Measurements from ENCODE around the gene SSBP3.

The SSBP3 gene

GRCh38 chr1:54372978-54373377 lies 33.2 kb downstream of the SSBP3 start:
- DNase-seq (ENCODE audit: low read depth in 1 of 2, low spot score in 1 of 2) = no peak

GRCh38 chr1:54371942-54372275 lies 34.3 kb downstream of the SSBP3 start:
- no peak for DNase-seq (ENCODE audit: low read depth in 1 of 2, low spot score in 1 of 2)

- no peak for DNase-seq (ENCODE audit: low read depth in 1 of 2, low spot score in 1 of 2)
These were observed 34.9 kb downstream of the SSBP3 start for GRCh38 chr1:54371038-54371941.

GRCh38 chr1:54370287-54370989 lies 35.8 kb downstream of the SSBP3 start:
- no peak for DNase-seq (ENCODE audit: low read depth in 1 of 2, low spot score in 1 of 2)

- no peak for DNase-seq (ENCODE audit: low read depth in 1 of 2, low spot score in 1 of 2)
These were observed 38.6 kb downstream of the SSBP3 start for GRCh38 chr1:54367613-54368012.

DNA sequence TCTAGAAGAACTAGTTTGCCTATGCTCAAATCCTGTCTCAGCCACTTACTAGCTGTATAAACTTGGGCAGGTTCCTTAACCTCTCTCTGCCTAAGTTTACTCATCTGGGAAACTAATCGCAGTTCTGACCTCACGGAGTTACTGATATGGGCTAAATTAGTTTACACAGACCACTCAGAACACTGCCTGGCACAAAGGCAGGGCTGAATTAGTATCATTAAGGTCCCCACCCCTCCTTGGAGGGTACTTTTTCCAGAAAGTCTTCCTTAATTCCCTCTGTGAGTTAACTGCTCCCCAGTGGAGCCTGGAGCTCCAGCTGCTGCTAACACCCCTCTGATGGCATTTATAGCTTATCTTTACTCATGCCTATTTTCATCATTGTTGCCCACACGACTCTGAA lies 40.3 kb downstream of the SSBP3 start:
- no peak for DNase-seq (ENCODE audit: low read depth in 1 of 2, low spot score in 1 of 2)

DNA sequence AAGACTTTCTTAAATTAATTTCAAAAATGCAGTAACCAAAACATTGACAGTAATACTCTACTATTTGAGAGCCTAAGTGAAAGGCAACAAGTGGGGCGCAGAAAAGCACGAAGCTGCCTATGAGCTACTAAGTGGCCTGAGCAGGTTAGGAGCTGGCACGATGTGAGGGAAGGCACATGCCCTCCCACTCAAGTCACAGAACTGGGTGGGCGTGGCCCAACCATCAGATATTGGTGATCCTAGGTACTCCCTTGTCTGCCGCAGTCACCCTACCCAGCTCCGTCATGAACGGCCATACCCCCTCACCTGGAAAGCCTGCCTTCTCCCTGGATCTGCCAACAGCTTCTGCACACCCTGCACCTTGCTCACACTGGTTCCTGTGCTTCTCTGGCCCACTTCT lies 40.8 kb downstream of the SSBP3 start:
- DNase-seq (ENCODE audit: low read depth in 1 of 2, low spot score in 1 of 2) = no peak

GRCh38 chr1:54364995-54365394 lies 41.2 kb downstream of the SSBP3 start:
- no peak for DNase-seq (ENCODE audit: low read depth in 1 of 2, low spot score in 1 of 2)

DNA sequence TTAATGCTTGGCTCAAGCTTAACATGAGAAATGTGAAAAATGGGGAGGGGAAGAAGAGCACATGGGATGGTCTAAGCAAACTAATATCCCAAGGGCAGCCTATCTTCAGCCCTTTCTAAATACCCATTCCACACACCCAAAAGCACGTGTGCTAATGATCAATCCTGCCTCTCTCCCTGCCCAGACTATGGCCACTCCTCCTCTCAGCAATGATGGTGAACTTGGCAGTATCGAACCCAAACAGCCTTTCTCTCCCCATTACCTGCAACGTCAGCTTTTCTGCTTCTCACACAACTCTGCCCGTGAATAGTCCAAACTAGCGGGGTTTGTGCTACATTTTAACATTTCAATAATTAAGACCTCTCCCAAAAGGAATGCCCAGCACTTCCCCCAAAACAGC lies 41.6 kb downstream of the SSBP3 start:
- DNase-seq (ENCODE audit: low read depth in 1 of 2, low spot score in 1 of 2) = no peak

DNA sequence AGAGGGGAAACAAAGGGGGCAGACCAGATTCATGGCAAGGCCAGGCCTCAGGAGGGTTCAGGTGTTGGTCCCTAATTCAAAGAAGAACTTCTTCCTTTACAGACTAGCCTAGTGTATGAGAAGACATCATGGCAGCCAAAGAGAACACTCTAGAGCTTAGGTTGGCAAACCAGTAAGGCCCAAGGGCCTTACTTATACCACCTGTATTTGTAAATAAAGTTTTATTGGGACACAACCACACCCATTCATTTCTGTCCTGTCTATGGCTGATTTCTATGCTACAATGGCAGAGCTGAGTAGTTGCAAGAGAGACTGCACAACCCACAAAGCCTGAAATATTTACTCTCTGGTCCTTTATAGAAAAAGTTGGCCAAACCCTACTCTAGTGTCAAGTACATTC lies 42.3 kb downstream of the SSBP3 start:
- no peak for DNase-seq (ENCODE audit: low read depth in 1 of 2, low spot score in 1 of 2)

DNA sequence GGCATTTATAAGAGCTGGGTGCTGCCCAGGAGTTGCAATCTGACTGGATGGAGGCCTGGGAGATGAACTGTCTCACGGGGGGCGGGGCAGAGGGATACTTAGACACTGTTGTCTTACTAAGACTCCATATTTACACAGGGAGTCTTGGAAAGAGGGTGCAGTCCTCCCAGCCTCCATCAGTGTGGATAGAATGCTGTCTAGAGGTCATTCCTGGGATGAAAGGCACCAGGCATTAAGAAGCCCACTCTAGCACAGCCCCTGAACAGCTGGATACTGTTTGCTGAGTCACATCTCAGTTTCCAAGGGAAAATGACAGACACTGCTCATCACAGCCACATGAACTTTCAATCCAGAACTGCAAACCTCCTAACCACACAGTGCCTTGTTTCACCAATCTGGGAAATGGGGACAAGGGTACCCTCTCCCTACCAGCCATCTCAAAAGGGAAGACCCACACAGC lies 43.3 kb downstream of the SSBP3 start:
- no peak for DNase-seq (ENCODE audit: low read depth in 1 of 2, low spot score in 1 of 2)

DNA sequence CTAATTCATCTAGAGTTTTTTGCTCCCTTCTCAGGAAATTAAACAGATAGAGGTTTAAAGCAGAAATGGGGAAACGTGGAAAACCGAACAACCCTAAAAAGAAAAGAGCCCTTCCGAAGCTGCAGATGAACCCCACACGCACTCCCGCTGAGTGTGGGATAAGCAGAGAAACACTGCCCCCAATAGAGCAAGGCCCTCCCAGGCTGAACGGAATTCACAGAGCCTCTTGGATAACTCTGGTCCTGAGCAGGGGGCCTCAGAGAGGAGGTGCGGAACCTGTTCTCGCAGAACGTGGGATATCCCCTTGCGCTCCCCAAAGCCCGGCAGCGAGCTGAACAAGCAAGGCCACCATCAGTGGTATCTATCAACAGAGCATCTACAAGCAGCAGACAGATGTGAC lies 44.9 kb downstream of the SSBP3 start:
- DNase-seq (ENCODE audit: low read depth in 1 of 2, low spot score in 1 of 2) = no peak

- no peak for DNase-seq (ENCODE audit: low read depth in 1 of 2, low spot score in 1 of 2)
These were observed 45.8 kb downstream of the SSBP3 start for GRCh38 chr1:54360165-54361005.

GRCh38 chr1:54359393-54360162 lies 46.6 kb downstream of the SSBP3 start:
- DNase-seq (ENCODE audit: low read depth in 1 of 2, low spot score in 1 of 2) = no peak

DNA sequence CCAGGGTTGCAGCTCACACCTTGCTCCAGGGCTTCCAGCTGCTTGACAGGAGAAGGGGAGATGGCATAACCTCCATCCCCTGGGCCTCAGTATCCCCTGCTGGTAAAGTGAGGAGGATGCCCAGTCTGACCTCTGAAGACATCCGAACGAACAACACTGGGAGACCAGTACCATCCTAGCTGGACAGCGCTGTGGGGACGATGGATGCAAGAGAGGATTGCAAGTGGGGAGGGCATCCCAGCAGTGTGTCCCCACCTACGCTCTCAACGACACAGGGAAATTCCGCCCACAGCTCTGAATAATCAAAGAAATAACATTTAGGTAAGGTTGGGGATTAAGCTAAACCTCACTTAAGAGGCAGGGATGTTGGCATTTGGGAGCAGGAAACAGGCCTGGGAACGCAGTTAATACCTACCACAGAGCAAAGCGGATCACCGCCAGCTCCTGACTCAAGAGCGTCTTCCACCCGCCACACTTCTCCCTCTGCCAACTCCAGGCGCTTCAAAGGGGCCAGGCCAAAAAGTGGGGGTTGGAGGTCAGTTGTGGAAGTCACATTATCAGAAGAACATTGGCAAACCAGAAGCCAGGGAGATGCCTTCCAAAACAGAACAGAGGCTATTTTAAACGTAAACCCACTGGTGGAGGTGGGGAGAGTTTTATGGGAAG lies 47.6 kb downstream of the SSBP3 start:
- no peak for DNase-seq (ENCODE audit: low read depth in 1 of 2, low spot score in 1 of 2)

DNA sequence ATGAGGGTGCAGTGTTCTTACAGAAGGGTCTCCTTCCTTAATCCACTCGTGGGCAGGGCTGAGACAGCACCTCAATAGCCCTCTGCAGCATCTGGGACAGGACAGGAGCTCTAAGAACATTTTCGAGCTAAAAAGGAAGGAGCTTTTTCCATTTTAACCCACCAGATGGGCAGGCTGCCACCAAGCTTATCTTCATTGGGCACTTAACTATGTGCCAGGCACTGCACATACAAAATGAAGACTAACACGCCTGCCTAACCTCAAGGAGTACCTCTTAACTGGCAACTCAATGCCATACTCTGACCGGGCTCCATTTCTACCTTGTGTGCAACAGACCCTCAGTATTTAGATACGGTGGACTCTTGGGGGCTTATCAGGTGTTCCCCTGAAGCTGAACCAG lies 48.2 kb downstream of the SSBP3 start:
- no peak for DNase-seq (ENCODE audit: low read depth in 1 of 2, low spot score in 1 of 2)

- no peak for DNase-seq (ENCODE audit: low read depth in 1 of 2, low spot score in 1 of 2)
These were observed 49.5 kb downstream of the SSBP3 start for GRCh38 chr1:54356680-54357147.

- no peak for DNase-seq (ENCODE audit: low read depth in 1 of 2, low spot score in 1 of 2)
These were observed 50.1 kb downstream of the SSBP3 start for GRCh38 chr1:54355931-54356679.

- no peak for DNase-seq (ENCODE audit: low read depth in 1 of 2, low spot score in 1 of 2)
These were observed 51.3 kb downstream of the SSBP3 start for GRCh38 chr1:54354899-54355298.

- no peak for DNase-seq (ENCODE audit: low read depth in 1 of 2, low spot score in 1 of 2)
These were observed 52.2 kb downstream of the SSBP3 start for GRCh38 chr1:54353959-54354358.

Data from stimulated activated CD4-positive, alpha-beta T cell treated with anti-CD3 and anti-CD28 coated beads, Interleukin-15, amount 100 ng/mL, for 1 hour (primary cell).